ENCODE measurements around the gene RIN2. TPM values are rescaled to one million over a fixed set of nuclear protein-coding genes. Genes with fewer than 3 reads are reported as not detected.
A peak's percentile ranks its signal among the peaks of the same experiment; 100 is the strongest.
"Not testable (repeated sequence)": the region's sequence is repeated elsewhere in the genome, so short reads cannot be mapped to it uniquely, and the experiment has no call there.

Gene RIN2
- polyA plus RNA-seq, 6 donors from 2014 or later, result not detected

DNA sequence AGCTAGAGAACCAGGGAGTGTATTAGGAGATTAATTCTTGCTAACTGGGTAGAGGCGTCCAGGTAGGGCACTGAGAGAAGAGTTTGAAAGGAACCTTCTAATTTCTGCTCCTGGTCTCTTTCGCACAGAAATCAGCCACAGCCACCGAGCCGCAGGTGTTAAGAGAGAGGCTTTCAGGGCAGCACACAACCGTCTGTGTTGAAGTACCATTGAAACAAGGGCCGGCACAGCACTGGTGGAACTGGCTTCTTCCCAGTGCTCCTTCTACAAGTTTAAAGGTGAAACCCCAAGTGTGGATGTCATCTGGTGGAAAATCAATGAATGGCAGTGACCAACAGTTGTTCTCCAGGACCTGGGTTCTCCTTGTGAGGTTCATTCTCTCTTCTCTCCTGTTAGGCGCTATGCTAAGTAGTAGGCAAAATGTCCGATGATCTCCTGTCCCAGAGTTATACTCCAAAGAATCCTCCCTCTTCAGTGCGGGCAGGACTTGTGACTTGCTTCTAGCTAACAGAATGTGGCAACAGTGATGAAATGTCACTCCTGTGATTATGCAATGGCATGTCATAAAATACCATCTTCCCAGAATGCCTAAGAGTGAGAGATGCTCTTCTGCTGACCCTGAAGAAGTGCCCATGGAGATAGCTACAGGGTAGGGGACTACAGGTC lies 15.0 kb upstream of the RIN2 start:
- Mint-ChIP-seq H3K4me1 (no peaks in the 10 kb centered on the region), H3K9me3 (peaks cover 0 to 10% (median 4%) of the 10 kb centered on the region in 7 donors), H3K4me3 (no peak overlapping the region), H3K27ac (no peak overlapping the region), H3K36me3 (peaks cover 0 to 6% of the 10 kb centered on the region in 2 donors), H3K27me3 (peaks cover 39 to 56% (median 41%) of the 10 kb centered on the region in 3 donors)
- no peak for ATAC-seq (ENCODE audit: low read depth in 2 of 2)
- no peak for DNase-seq

DNA sequence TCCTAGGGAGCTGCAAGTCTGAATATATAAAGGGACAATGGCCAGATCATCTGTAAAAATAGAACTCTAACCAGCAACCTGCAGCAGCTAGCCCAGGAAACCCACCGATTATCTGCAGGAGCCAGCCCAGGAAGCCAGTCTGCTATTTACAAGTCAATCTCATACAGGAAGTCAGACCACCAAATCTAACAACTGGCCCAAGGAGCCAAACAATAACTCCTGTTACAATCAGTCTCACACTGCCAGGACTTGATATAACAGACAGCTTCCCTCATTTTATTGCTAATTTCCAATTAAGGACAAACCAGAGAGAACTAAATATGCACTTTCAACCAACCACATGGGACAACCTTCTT lies 14.4 kb upstream of the RIN2 start:
- no peak for DNase-seq
- Mint-ChIP-seq H3K9me3 (peaks cover 0 to 10% (median 4%) of the 10 kb centered on the region in 7 donors), H3K4me1 (no peaks in the 10 kb centered on the region), H3K4me3 (no peak overlapping the region), H3K27ac (no peak overlapping the region), H3K27me3 (peaks cover 40 to 56% (median 41%) of the 10 kb centered on the region in 3 donors), H3K36me3 (peaks cover 0 to 6% of the 10 kb centered on the region in 2 donors)
- ATAC-seq (ENCODE audit: low read depth in 2 of 2), result no peak

DNA sequence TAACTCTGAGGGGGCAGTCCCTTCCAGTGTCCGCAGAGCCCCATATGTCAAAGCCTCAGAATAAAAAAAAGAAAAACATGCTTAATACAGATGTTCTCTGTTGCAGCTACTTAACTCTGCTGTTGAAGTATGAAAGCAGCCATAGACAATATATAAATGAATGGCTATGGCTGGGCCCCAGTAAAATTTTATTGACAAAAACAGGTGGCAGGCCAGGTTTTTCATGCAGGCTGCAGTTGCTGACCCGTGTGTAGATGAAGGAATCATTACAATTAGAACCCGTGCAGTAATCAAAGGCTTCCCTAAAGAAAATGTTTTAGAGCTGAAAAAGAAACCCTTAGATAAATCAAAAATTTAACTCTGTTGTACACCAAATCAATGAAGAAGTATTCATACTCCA lies 13.0 kb upstream of the RIN2 start:
- H3K4me1 Mint-ChIP-seq, result no peaks in the 10 kb centered on the region
- H3K27me3 Mint-ChIP-seq, result peaks cover 37 to 51% (median 37%) of the 10 kb centered on the region in 3 donors
- no peak for DNase-seq
- H3K9me3 Mint-ChIP-seq, result peaks cover 0 to 10% (median 4%) of the 10 kb centered on the region in 7 donors
- H3K4me3 Mint-ChIP-seq, result no peak overlapping the region
- no peak overlapping the region for H3K27ac Mint-ChIP-seq
- peaks cover 0 to 6% of the 10 kb centered on the region in 2 donors for H3K36me3 Mint-ChIP-seq
- no peak for ATAC-seq (ENCODE audit: low read depth in 2 of 2)

DNA sequence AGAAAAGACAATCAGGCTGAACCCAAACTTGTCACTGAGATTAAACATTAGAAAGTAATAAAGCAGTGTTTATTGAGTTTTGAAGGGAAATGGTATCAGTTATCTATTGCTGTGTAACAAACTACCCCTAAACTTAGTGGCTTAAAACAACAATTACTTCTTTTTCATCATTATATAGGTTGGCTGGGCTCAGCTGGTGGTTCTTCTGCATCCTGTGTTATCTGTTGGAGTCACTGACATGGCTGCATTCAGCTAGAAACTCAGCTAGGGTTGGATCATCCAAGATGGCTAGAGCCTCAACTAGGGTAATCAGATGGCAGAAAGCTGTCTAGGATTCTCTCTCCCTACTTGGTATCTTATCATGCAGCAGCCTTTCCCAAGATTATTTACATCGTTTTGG lies 12.5 kb upstream of the RIN2 start:
- Mint-ChIP-seq H3K27ac (no peak overlapping the region), H3K27me3 (peaks cover 32 to 50% (median 32%) of the 10 kb centered on the region in 3 donors), H3K36me3 (peaks cover 0 to 6% of the 10 kb centered on the region in 2 donors), H3K4me1 (peaks cover 0 to 2% (median 1%) of the 10 kb centered on the region in 3 donors), H3K4me3 (no peak overlapping the region), H3K9me3 (peaks cover 0 to 10% (median 4%) of the 10 kb centered on the region in 7 donors)
- DNase-seq (no peak), ATAC-seq (ENCODE audit: low read depth in 2 of 2) (no peak)

DNA sequence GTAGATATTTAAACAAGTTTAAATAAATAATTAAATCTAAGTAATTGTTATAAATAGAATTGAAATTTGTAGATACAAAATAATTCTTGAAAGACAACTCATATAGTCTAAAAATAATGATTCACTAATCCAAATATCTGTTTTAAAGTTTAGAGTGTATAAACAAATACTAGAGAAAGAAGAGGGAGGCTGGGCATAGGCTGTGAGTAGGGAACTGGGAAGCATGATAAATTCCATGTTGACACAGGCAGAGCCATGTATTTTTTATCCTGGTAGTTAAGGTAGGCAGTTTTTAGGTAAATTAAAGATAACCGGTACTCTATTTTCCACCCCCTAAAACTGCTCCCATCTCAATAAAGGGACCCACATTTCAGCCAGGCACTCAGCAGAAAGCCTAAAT lies 11.7 kb upstream of the RIN2 start:
- ATAC-seq (ENCODE audit: low read depth in 2 of 2), result no peak
- Mint-ChIP-seq H3K9me3 (peaks cover 0 to 10% (median 4%) of the 10 kb centered on the region in 7 donors), H3K27me3 (peaks cover 24 to 44% (median 24%) of the 10 kb centered on the region in 3 donors), H3K36me3 (peaks cover 0 to 6% of the 10 kb centered on the region in 2 donors), H3K27ac (no peak overlapping the region), H3K4me1 (peaks cover 4 to 10% (median 9%) of the 10 kb centered on the region in 3 donors), H3K4me3 (no peak overlapping the region)
- no peak for DNase-seq

DNA sequence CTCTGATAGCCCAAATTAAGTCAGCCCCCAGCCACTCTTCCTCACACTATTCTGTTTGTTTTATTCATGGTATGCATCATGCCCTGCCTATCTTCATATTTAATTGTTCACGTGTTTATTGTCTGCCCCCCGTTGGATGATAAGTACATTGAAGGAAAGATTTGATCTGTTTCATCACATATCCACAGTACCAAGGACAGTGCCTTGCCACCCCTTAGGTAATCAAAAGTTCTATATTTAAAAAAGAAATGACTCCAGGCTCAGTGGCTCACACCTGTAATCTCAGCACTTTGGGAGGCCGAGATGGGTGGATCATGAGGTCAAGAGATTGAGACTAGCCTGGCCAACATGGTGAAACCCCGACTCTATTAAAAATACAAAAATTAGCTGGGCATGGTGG lies 10.2 kb upstream of the RIN2 start:
- DNase-seq, result no peak
- peaks cover 0 to 6% of the 10 kb centered on the region in 2 donors for H3K36me3 Mint-ChIP-seq
- H3K27ac Mint-ChIP-seq, result no peak overlapping the region
- ATAC-seq (ENCODE audit: low read depth in 2 of 2), result no peak
- H3K9me3 Mint-ChIP-seq, result peaks cover 0 to 10% (median 4%) of the 10 kb centered on the region in 7 donors
- peaks cover 4 to 15% (median 11%) of the 10 kb centered on the region in 3 donors for H3K4me1 Mint-ChIP-seq
- peaks cover 12 to 46% (median 20%) of the 10 kb centered on the region in 3 donors for H3K27me3 Mint-ChIP-seq
- no peak overlapping the region for H3K4me3 Mint-ChIP-seq

DNA sequence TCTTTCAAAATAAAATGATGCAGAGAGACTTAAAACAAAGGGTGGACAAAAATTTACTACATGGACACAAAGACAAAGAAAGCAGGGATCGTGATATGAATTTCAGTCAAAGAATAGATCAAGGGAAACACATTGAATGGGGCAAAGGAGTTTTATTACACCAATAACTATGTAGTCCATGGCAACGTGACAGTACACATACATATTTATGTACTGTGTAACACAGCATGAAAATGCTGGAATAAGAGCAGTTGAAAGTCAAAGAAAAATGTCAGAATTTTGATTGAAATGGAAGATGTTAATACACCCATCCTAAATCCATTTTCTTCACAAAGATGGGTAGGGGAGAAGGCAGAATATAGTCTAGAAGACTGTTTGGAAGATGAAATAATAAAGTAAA lies 9.4 kb upstream of the RIN2 start:
- Mint-ChIP-seq H3K9me3 (peaks cover 0 to 10% (median 4%) of the 10 kb centered on the region in 7 donors), H3K4me1 (peaks cover 4 to 15% (median 11%) of the 10 kb centered on the region in 3 donors), H3K27ac (no peak overlapping the region), H3K27me3 (peaks cover 14 to 46% (median 22%) of the 10 kb centered on the region in 3 donors), H3K4me3 (no peak overlapping the region), H3K36me3 (peaks cover 0 to 6% of the 10 kb centered on the region in 2 donors)
- DNase-seq (no peak), ATAC-seq (ENCODE audit: low read depth in 2 of 2) (no peak)

DNA sequence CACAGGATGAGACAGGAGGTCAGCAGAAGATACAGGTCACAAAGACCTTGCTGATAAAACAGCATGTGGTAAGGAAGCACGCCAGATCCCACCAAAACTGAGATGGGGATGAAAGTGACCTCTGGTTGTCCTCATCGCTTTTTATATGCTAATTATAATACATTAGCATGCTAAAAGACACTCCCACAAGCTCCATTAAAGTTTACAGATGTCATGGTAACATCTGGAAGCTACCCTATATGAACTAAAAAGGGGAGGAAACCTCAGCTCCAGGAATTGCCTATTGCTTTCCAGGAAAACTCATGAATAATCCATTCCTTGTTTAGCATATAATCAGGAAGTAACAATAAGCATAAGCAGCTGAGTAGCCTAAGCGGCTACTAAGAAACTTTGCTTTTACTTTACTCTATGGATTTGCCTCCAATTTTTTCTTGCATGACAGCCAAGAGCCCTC lies 8.4 kb upstream of the RIN2 start:
- H3K36me3 Mint-ChIP-seq, result peaks cover 0 to 6% of the 10 kb centered on the region in 2 donors
- ATAC-seq (ENCODE audit: low read depth in 2 of 2), result no peak
- H3K27me3 Mint-ChIP-seq, result peaks cover 15 to 46% (median 29%) of the 10 kb centered on the region in 3 donors
- H3K9me3 Mint-ChIP-seq, result peaks cover 0 to 7% (median 4%) of the 10 kb centered on the region in 7 donors
- H3K4me3 Mint-ChIP-seq, result no peak overlapping the region
- no peak for DNase-seq
- peaks cover 4 to 15% (median 11%) of the 10 kb centered on the region in 3 donors for H3K4me1 Mint-ChIP-seq
- H3K27ac Mint-ChIP-seq, result no peak overlapping the region

DNA sequence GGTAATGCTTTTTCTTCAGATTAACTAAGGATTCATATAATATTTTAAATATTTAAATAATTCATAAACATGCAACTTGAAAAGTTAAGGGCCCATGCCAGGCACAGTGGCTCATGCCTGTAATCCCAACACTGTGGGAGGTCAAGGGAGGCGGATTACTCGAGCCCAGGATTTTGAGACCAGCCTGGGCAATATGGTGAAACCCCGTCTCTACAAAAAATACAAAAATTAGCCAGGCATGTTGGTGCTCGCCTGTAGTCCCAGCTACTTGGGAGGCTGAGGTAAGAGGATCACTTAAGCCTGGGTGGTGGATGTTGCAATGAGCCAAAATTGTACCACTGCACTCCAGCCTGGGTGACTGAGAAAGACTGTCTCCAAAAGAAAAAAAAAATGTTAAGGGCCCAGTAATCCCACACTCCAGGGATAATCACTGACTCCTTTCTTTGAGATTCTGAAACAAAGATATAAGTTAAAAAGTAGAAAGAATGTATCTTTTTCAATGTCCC lies 7.9 kb upstream of the RIN2 start:
- peaks cover 0 to 7% (median 3%) of the 10 kb centered on the region in 7 donors for H3K9me3 Mint-ChIP-seq
- no peak overlapping the region for H3K27ac Mint-ChIP-seq
- H3K27me3 Mint-ChIP-seq, result peaks cover 13 to 47% (median 29%) of the 10 kb centered on the region in 3 donors
- DNase-seq (no peak), ATAC-seq (ENCODE audit: low read depth in 2 of 2) (no peak)
- H3K4me3 Mint-ChIP-seq, result no peak overlapping the region
- H3K36me3 Mint-ChIP-seq, result peaks cover 0 to 6% of the 10 kb centered on the region in 2 donors
- peaks cover 4 to 15% (median 11%) of the 10 kb centered on the region in 3 donors for H3K4me1 Mint-ChIP-seq

DNA sequence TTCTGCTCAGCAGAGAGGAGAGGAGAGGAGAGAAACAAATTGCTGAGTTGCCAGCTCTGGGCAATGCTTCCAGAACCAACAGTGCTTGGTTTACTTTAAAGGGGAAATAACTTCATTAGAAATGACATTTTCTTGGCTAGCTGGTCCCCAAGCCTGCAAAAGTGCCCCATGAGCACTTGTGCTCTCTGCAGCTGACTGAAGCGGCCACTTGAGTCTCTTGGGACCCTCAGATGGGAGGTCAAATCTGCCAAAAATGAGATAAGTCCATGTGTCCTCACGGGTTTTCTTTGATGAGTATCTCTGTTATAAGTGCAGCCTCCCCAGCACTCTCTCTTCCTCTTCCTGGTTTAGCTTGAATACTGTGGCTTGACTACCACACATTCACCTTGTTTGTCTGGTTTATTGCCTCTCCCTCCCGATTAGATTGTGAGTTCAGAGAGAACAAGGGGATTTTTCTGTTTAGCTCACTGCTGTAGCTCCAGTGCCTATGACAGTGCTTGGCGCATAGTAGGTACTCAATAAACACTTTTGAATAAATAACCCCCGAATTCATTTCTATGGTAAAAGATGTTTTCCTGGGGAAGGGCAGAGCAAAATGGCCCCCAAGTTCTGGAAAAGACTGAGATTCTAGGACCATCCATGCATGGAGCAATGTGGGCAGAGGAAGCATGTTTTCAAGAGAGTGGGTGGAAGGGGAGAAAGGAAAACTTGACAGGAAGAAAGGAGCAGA lies 7.0 kb upstream of the RIN2 start:
- peak overlapping the region in 2 of 6 donors; percentile 16 to 19 for H3K27ac Mint-ChIP-seq

DNA sequence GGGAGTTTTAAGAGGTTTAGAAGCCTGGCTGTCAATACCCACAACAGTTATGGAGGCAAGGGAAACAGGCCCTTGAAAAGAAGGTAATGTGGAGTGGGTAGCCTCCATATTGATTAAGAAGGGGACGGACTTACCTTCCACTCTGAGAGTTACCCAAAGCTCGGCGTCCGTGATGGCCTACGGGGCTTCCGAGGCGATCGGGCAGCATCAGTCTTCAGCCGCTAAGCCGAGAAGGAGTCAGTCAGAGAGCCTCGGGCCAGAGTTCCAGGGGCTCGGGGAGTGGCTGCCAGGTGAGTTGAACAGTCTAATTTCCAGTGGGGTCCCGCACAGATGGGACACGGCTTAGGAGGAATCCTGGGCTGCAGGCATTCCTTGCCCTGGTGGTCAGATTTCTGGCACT lies 3.9 kb upstream of the RIN2 start:
- H3K4me3 Mint-ChIP-seq, H3K9me3 Mint-ChIP-seq: not testable (repeated sequence)

More for the DNA sequence above, 7.0 kb upstream of the RIN2 start:
- no peaks in the 10 kb centered on the region for H3K9me3 Mint-ChIP-seq
- peak overlapping the region in 1 of 8 donors; percentile 54 for H3K4me3 Mint-ChIP-seq
- DNase-seq, result peak; percentile 4
- peak; percentile 55 to 67 for ATAC-seq (ENCODE audit: low read depth in 2 of 2)
- H3K27me3 Mint-ChIP-seq, result peaks cover 11 to 45% (median 31%) of the 10 kb centered on the region in 3 donors
- no peaks in the 10 kb centered on the region for H3K36me3 Mint-ChIP-seq
- peaks cover 4 to 15% (median 11%) of the 10 kb centered on the region in 3 donors for H3K4me1 Mint-ChIP-seq

DNA sequence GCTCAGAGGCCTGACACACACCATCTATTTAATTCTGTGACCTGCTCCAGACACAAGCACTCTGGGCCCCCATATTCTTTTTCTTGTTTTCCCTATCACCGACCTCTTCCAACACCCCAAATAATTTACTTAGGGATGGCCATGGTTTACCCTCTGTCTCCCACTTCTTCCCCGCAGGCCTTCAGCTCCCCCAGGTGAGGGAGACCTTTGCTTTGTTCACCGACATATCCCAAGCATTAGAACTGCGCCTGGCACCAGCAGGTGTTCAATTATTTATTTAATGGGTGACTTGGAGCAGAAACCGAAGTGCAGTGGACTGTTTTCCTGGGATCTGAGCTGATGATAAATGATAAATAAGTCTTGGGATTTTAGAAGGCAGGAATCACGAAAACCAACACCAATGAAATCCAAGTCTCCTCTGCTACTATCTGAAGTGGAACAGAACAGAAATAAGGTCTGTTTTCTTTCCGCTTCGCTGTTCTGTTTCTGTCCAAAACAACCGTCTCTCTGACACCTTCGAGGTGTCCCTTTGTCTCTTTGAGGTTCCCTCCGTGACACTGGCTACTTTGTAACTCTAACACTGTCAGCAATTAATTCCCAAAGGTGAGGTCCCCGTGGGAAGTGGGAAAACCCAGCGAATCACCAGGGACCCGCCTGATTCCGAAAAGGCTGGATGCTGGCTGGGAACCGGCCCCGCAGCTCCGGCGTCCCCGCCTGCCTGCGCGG lies 1.1 kb upstream of the RIN2 start:
- H3K9me3 Mint-ChIP-seq, result no peaks in the 10 kb centered on the region
- DNase-seq (no peak), ATAC-seq (ENCODE audit: low read depth in 2 of 2) (no peak)
- peaks cover 36 to 69% (median 58%) of the 10 kb centered on the region in 3 donors for H3K27me3 Mint-ChIP-seq
- peaks cover 0 to 1% of the 10 kb centered on the region in 2 donors for H3K36me3 Mint-ChIP-seq
- H3K4me3 Mint-ChIP-seq, result peak overlapping the region; percentile 56 to 92 (median 86)
- peaks cover 6 to 18% (median 14%) of the 10 kb centered on the region in 3 donors for H3K4me1 Mint-ChIP-seq
- H3K27ac Mint-ChIP-seq, result peak overlapping the region in 2 of 6 donors; percentile 29 to 71

More for the DNA sequence above, 3.9 kb upstream of the RIN2 start:
- H3K36me3 Mint-ChIP-seq; ATAC-seq (ENCODE audit: low read depth in 2 of 2); H3K27ac Mint-ChIP-seq; DNase-seq: not testable (repeated sequence)
- Mint-ChIP-seq H3K4me1 (peaks cover 10 to 29% (median 28%) of the 10 kb centered on the region in 3 donors), H3K27me3 (peaks cover 23 to 68% (median 46%) of the 10 kb centered on the region in 3 donors)

Data from naive B cell (primary cell).